ENCODE data around the gene ATP9A. TPM values are rescaled to one million over a fixed set of nuclear protein-coding genes. Genes with fewer than 3 reads are reported as not detected.

ATP9A gene
- total RNA-seq, 1 donor from 2014 or later, result 18.2 TPM

DNA sequence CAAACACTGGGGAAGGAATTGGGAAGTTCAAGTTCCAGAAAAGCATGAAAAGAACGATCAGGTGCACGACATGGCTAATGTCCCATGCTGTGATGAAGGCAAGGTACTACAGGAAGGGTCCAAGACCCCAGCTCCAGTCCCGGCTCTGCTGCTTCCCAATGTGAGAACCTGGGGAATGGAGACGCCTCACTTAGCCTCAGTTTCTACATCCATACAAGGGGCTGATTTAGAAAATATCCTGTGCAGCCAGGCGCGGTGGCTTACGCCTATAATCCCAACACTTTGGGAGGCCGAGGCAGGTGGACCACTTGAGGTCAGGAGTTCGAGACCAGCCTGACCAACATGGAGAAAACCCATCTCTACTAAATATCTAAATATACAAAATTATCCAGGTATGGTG is 144.9 kb downstream of the ATP9A start:
- H4K20me1 ChIP-seq (ENCODE audit: low read depth), result no peaks in the 10 kb centered on the region
- DNase-seq (ENCODE audit: low spot score), result no peak
- H3K36me3 ChIP-seq, result no peaks in the 10 kb centered on the region
- no peak overlapping the region for H3K4me2 ChIP-seq
- peaks cover 4% of the 10 kb centered on the region for H3K27me3 Mint-ChIP-seq (ENCODE audit: insufficient read depth, low read depth)
- H3K36me3 Mint-ChIP-seq, result peaks cover 7% of the 10 kb centered on the region
- no peaks in the 10 kb centered on the region for H3K9me3 ChIP-seq (ENCODE audit: low read depth)
- no peak overlapping the region for H3K4me3 ChIP-seq
- no peaks in the 10 kb centered on the region for H3F3A ChIP-seq (ENCODE audit: low read depth)
- H3K27ac ChIP-seq, result no peak overlapping the region
- H3K9ac ChIP-seq, result no peak overlapping the region
- TF ChIP-seq, protein P1, sequence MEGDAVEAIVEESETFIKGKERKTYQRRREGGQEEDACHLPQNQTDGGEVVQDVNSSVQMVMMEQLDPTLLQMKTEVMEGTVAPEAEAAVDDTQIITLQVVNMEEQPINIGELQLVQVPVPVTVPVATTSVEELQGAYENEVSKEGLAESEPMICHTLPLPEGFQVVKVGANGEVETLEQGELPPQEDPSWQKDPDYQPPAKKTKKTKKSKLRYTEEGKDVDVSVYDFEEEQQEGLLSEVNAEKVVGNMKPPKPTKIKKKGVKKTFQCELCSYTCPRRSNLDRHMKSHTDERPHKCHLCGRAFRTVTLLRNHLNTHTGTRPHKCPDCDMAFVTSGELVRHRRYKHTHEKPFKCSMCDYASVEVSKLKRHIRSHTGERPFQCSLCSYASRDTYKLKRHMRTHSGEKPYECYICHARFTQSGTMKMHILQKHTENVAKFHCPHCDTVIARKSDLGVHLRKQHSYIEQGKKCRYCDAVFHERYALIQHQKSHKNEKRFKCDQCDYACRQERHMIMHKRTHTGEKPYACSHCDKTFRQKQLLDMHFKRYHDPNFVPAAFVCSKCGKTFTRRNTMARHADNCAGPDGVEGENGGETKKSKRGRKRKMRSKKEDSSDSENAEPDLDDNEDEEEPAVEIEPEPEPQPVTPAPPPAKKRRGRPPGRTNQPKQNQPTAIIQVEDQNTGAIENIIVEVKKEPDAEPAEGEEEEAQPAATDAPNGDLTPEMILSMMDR (IDR thresholded peaks at IDR 0.05), result no peak
- H3K79me2 ChIP-seq (ENCODE audit: low read depth), result no peaks in the 10 kb centered on the region
- peaks cover 5% of the 10 kb centered on the region for H3K4me1 ChIP-seq
- H3K4me1 Mint-ChIP-seq, result peaks cover 7% of the 10 kb centered on the region
- no peak overlapping the region for H3K4me3 Mint-ChIP-seq
- no peaks in the 10 kb centered on the region for H3K9me3 Mint-ChIP-seq
- no peak overlapping the region for H3K27ac Mint-ChIP-seq
- H3K27me3 ChIP-seq, result no peaks in the 10 kb centered on the region
- no peak overlapping the region for H2AFZ ChIP-seq (replicated peaks)

DNA sequence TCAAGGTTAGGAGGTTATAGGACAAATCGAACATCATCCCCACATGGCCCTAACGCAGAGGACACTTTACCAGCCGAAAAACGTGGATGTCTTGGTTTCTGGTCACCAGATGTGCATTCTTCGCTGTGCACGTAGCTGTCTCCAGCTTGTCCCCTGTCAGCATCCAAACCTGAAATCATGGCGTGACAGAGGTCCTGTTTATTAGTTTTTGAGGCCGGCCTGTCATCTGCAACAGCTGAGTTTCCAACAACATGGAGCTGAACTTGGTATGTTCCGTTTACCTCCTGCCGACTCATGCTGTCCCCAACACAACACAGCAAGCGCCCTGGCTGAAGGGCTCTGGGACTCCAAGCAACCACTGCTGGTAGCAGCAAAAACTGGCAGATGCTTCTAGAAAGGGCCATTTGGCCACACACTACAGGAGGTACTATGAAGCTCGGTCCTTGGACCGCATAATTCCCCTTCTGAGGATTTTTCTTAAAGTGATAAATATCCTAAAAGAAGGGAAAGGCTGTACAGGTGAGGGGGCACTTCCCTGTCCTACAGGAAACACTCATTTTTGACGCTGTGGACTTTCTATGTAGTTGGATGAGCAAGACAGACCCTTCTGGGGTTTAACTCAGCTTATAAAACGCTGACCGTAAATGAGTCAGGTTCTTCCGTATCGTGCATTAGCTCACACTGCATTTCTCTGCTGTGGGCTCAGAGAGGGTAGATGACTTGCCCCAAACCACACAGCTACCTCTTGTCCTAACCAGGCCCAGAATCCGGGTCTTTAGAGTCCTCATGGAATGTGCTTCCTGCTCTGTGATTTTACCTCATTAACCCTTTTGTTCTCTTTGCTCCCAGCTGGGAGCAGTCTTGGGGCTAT is 146.0 kb downstream of the ATP9A start:
- TF ChIP-seq EZH2phosphoT487 (IDR thresholded peaks at IDR 0.05), result no peak
- TF ChIP-seq, protein P1 (IDR thresholded peaks at IDR 0.05), result no peak
- TF ChIP-seq EZH2 (IDR thresholded peaks at IDR 0.05), result no peak
- no peak overlapping the region for H3K27ac Mint-ChIP-seq
- Histone ChIP-seq H3K27ac (no peak overlapping the region), H3K79me2 (ENCODE audit: low read depth) (no peaks in the 10 kb centered on the region), H4K20me1 (ENCODE audit: low read depth) (no peaks in the 10 kb centered on the region), H3K27me3 (no peaks in the 10 kb centered on the region), H3K4me1 (peaks cover 5% of the 10 kb centered on the region), H3K36me3 (no peaks in the 10 kb centered on the region), H3K4me3 (no peak overlapping the region), H3F3A (ENCODE audit: low read depth) (no peaks in the 10 kb centered on the region), H3K9ac (no peak overlapping the region), H3K9me3 (ENCODE audit: low read depth) (no peaks in the 10 kb centered on the region), H3K4me2 (no peak overlapping the region), H2AFZ (replicated peaks) (no peak overlapping the region)
- DNase-seq (ENCODE audit: low spot score), result peak; percentile 37
- H3K4me1 Mint-ChIP-seq, result peaks cover 7% of the 10 kb centered on the region
- H3K9me3 Mint-ChIP-seq, result no peaks in the 10 kb centered on the region
- peaks cover 6% of the 10 kb centered on the region for H3K36me3 Mint-ChIP-seq
- peaks cover 4% of the 10 kb centered on the region for H3K27me3 Mint-ChIP-seq (ENCODE audit: insufficient read depth, low read depth)
- no peak overlapping the region for H3K4me3 Mint-ChIP-seq

DNA sequence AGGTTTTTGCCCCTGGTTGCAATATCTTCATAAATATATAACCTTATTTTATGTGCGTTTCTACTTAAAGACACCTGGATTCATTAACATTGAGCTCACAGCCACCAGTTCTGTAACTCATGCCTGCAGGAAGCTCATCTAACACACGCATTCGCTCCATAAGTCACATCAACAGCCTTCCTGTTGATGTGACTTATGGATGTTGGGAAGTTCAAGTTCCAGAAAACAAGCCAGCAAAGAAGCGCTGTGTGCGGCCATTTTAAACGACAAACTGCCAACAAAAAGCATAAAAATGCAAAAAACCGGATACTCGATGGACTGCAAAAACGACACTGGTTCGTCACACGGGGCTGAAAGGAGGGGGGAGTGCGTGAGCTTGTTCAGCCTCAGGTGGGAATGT is 147.8 kb downstream of the ATP9A start:
- Histone ChIP-seq H3K27ac (no peak overlapping the region), H3K79me2 (ENCODE audit: low read depth) (no peaks in the 10 kb centered on the region), H3K9ac (no peak overlapping the region), H4K20me1 (ENCODE audit: low read depth) (no peaks in the 10 kb centered on the region), H3K4me1 (peaks cover 5% of the 10 kb centered on the region), H3K36me3 (no peaks in the 10 kb centered on the region), H3K27me3 (no peaks in the 10 kb centered on the region), H3F3A (ENCODE audit: low read depth) (no peaks in the 10 kb centered on the region), H3K9me3 (ENCODE audit: low read depth) (no peaks in the 10 kb centered on the region), H2AFZ (replicated peaks) (no peak overlapping the region), H3K4me2 (no peak overlapping the region), H3K4me3 (no peak overlapping the region)
- no peak overlapping the region for H3K4me3 Mint-ChIP-seq
- peaks cover 6% of the 10 kb centered on the region for H3K4me1 Mint-ChIP-seq
- TF ChIP-seq, protein P1 (IDR thresholded peaks at IDR 0.05), result no peak
- TF ChIP-seq EZH2 (IDR thresholded peaks at IDR 0.05) (no peak), EZH2phosphoT487 (IDR thresholded peaks at IDR 0.05) (no peak)
- peaks cover 3% of the 10 kb centered on the region for H3K27me3 Mint-ChIP-seq (ENCODE audit: insufficient read depth, low read depth)
- no peak overlapping the region for H3K27ac Mint-ChIP-seq
- H3K9me3 Mint-ChIP-seq, result no peaks in the 10 kb centered on the region
- no peak for DNase-seq (ENCODE audit: low spot score)
- H3K36me3 Mint-ChIP-seq, result peaks cover 6% of the 10 kb centered on the region

Data from neural progenitor cell (in vitro differentiated cells).